KMS-11 (cell line): Measurements from ENCODE around the gene RPRML.

Source experiments
- H2AFZ ChIP-seq: fragments of 200-600 bp; sonication (generic); 2 replicates; pipeline ENCODE4 v1.6.1; 2016; ENCODE audit warnings: antibody characterized with exemption, mixed run types, low read depth
- H3K27ac ChIP-seq: fragments of 200-600 bp; sonication (generic); 2 replicates; pipeline ENCODE4 v1.6.1; 2016; ENCODE audit warnings: mild to moderate bottlenecking, mixed run types
- H3K27me3 ChIP-seq: fragments of 200-600 bp; sonication (generic); 2 replicates; pipeline ENCODE4 v1.6.1; 2017; ENCODE audit warnings: mild to moderate bottlenecking, low read depth, mixed run types, moderate library complexity; ENCODE audit not compliant: insufficient read depth
- H3K36me3 ChIP-seq: fragments of 200-600 bp; sonication (generic); 2 replicates; pipeline ENCODE4 v1.6.1; 2017; ENCODE audit warnings: mild to moderate bottlenecking, mixed run types; ENCODE audit not compliant: insufficient read depth
- H3K4me1 ChIP-seq: fragments of 200-600 bp; sonication (generic); 2 replicates; pipeline ENCODE4 v1.6.1; 2016; ENCODE audit warnings: mild to moderate bottlenecking, low read depth, mixed run types; ENCODE audit not compliant: poor library complexity, severe bottlenecking
- H3K4me2 ChIP-seq: fragments of 200-600 bp; sonication (generic); 2 replicates; pipeline ENCODE4 v1.7.0; 2016; ENCODE audit warnings: mild to moderate bottlenecking, mixed run types
- H3K4me3 ChIP-seq: fragments of 200-600 bp; sonication (generic); IDR thresholded peaks from 2 replicates; pipeline ENCODE4 v1.6.1; 2017; ENCODE audit warnings: low read depth, low read length, mixed read lengths; ENCODE audit not compliant: insufficient read depth
- H3K79me2 ChIP-seq: fragments of 200-600 bp; sonication (generic); 2 replicates; pipeline ENCODE4 v1.6.1; 2016; ENCODE audit warnings: low read depth, mixed run types; ENCODE audit not compliant: insufficient read depth
- H3K9ac ChIP-seq: fragments of 200-600 bp; sonication (generic); 2 replicates; pipeline ENCODE4 v1.6.1; 2016; ENCODE audit warnings: mild to moderate bottlenecking, mixed run types
- H4K20me1 ChIP-seq: fragments of 200-600 bp; sonication (generic); 2 replicates; pipeline ENCODE4 v1.6.1; 2016; ENCODE audit warnings: mild to moderate bottlenecking, mixed run types; ENCODE audit not compliant: insufficient read depth
- TF ChIP-seq, protein P1 (sequence below): fragments of 200-600 bp; sonication (generic); conservative IDR thresholded peaks from 2 replicates; pipeline ENCODE4 v1.6.1; 2017; ENCODE audit warnings: low read depth, mild to moderate bottlenecking, antibody characterized with exemption, low read length, moderate library complexity, mixed read lengths

Gene RPRML

DNA sequence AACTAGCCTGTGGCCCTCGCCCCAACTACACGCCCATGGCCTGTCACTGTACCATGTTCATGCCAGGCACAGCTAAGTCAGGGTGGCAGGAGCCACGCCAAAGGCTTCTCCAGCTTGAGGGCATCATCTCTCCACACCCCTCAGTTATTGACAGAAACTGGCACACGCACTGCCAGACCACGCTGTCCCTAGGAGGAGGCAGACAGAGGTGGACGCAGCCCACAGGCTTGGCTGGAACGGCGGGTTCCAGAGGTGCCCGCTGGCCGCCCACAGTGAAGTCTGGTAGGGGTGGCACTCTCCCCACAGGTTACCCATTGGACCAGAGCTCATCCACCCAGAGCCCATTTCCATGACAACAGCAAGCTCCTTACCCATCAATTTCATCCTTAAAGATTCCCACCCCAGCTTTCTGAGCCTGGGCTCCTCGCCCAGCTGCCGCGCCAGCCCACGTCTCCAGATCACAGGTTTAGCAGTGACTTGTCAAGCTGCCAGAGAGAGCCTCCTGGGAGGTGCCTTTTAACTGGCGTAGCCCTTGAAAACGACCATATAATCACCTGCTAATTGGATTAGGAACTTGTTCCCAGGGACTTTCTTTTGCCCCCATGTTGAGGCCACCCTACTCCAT lies 27.9 kb downstream of the RPRML start:
- no peaks in the 10 kb centered on the region for H4K20me1 ChIP-seq
- H2AFZ ChIP-seq: no peak overlapping the region
- H3K4me3 ChIP-seq: no peak overlapping the region
- H3K9ac ChIP-seq: no peak overlapping the region
- H3K27ac ChIP-seq: no peak overlapping the region
- no peak overlapping the region for H3K4me2 ChIP-seq
- TF ChIP-seq, protein P1, sequence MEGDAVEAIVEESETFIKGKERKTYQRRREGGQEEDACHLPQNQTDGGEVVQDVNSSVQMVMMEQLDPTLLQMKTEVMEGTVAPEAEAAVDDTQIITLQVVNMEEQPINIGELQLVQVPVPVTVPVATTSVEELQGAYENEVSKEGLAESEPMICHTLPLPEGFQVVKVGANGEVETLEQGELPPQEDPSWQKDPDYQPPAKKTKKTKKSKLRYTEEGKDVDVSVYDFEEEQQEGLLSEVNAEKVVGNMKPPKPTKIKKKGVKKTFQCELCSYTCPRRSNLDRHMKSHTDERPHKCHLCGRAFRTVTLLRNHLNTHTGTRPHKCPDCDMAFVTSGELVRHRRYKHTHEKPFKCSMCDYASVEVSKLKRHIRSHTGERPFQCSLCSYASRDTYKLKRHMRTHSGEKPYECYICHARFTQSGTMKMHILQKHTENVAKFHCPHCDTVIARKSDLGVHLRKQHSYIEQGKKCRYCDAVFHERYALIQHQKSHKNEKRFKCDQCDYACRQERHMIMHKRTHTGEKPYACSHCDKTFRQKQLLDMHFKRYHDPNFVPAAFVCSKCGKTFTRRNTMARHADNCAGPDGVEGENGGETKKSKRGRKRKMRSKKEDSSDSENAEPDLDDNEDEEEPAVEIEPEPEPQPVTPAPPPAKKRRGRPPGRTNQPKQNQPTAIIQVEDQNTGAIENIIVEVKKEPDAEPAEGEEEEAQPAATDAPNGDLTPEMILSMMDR: no peak
- no peaks in the 10 kb centered on the region for H3K27me3 ChIP-seq
- H3K4me1 ChIP-seq: no peaks in the 10 kb centered on the region
- no peaks in the 10 kb centered on the region for H3K36me3 ChIP-seq
- H3K79me2 ChIP-seq: no peaks in the 10 kb centered on the region

DNA sequence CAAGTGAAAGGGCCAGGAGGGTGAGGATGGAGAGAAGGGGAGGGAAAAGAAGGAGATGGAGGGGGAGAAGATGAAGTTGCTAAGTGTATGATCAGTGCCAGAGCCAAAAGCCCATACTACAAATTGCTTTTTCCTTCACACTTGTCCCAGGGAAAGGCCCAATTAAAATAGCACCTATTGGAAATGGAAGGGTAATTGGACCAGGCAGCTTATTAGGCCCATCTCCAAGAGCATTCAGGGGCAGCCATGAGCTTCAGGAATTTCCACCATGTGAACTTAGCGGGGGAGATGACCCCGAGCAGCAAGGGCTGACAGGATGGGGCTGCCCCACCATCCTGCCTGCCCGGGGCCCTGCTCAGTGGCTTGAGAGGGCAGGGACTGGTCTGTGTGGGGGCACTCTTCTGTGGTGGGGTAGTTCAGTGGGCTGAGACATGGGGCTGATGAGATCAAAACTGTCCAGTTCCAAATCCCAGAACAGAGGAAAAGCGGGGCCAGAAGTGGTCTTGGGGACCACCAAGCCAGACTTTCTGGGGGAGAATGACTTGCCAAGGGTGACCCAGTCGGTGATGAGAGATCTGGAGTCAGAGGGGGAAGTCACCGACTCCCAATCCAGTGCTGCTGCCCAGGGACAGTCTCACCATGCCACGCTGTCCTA lies 28.6 kb downstream of the RPRML start:
- H2AFZ ChIP-seq: no peak overlapping the region
- H4K20me1 ChIP-seq: no peaks in the 10 kb centered on the region
- H3K4me2 ChIP-seq: no peak overlapping the region
- H3K4me3 ChIP-seq: no peak overlapping the region
- no peaks in the 10 kb centered on the region for H3K27me3 ChIP-seq
- TF ChIP-seq, protein P1: no peak
- no peaks in the 10 kb centered on the region for H3K79me2 ChIP-seq
- no peaks in the 10 kb centered on the region for H3K4me1 ChIP-seq
- no peak overlapping the region for H3K27ac ChIP-seq
- no peaks in the 10 kb centered on the region for H3K36me3 ChIP-seq
- no peak overlapping the region for H3K9ac ChIP-seq

DNA sequence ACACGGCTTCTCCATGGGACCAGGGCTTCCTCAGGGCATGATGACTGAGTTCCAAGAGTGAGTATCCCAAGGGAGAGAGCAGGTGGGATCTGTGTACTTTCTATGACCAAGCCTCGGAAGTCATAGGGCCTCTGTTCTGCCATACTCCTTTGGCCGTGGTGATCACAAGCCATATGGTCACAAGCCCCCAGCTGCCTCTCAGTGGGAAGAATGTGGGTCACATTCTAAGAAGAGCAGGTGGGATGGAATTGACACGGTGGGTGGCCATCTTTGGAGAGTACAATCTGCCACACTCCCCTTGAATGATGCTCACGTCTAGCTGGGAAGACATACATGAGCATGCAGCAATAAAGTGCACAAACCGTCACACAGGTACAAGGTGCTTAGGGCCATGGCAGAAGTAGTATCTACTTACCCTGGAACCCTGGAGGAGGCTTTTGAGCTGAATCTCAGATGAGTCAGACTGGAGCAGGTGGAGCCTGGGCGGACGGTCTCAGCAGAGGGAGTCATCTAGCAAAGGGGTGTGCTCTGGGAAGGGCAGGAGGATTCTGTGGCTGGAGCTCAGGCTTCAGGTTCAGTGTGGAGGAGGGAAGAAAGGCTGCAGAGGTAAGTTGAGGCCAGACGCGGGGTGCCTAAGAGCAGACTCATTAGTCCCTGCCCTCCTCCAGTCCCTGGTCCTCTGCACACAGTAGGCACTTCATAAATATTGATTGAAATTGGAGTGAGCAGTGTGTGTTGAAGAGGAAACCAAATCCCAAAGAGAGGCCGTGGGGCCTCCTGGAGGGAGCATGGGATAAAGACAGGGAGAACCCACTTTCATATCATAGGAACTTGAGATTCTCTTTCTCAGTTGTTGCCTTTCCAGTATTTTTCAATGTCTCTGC lies 29.5 kb downstream of the RPRML start:
- Histone ChIP-seq H3K27me3 (no peaks in the 10 kb centered on the region), H3K79me2 (no peaks in the 10 kb centered on the region), H4K20me1 (no peaks in the 10 kb centered on the region), H3K4me1 (no peaks in the 10 kb centered on the region), H3K9ac (no peak overlapping the region), H3K4me2 (no peak overlapping the region), H3K4me3 (no peak overlapping the region), H3K36me3 (no peaks in the 10 kb centered on the region), H3K27ac (no peak overlapping the region), H2AFZ (no peak overlapping the region)
- TF ChIP-seq, protein P1: no peak

DNA sequence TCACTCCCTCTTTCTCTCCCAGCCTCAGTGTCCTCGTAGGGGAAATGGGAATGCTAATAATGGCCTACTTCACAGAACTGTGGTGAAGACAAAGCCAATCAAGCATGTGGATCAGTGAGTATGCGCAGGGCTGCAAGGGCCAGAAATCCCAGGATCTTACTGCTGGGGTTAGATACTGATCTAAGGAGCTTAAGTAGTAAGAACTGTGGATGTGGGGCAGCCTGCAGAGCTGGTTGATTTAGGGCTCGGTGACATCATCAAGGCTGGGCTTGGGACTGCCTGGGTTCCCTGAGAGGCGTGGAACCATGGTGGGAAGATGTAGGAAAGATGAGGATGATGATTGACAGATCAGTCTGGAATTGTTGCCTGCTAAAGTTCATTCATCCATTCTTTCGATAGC lies 30.5 kb downstream of the RPRML start:
- Histone ChIP-seq H2AFZ (no peak overlapping the region), H3K9ac (no peak overlapping the region), H3K4me1 (no peaks in the 10 kb centered on the region), H3K36me3 (no peaks in the 10 kb centered on the region), H3K27ac (no peak overlapping the region), H3K79me2 (no peaks in the 10 kb centered on the region), H3K4me3 (no peak overlapping the region), H4K20me1 (no peaks in the 10 kb centered on the region), H3K4me2 (no peak overlapping the region), H3K27me3 (no peaks in the 10 kb centered on the region)
- TF ChIP-seq, protein P1: no peak
